Ovary (tissue), 9 donors: ENCODE data around the gene SLAMF9. TPM values are rescaled to one million over a fixed set of nuclear protein-coding genes. Genes with fewer than 3 reads are reported as not detected.

ENCODE experiments used
- DNase-seq, 5 donors: peaks; one replicate each; pipeline ENCODE4 v3.0.0-alpha.2; 2019 to 2020
- H3K27ac ChIP-seq, 2 donors: fragments of 200-600 bp; one replicate each; pipeline versions ENCODE4 v1.5.1 to v1.8.0; 2019 to 2022
- H3K27me3 ChIP-seq: fragments of 200-600 bp; one replicate; pipeline ENCODE4 v1.8.0; 2022
- H3K36me3 ChIP-seq: fragments of 200-600 bp; sonication (generic); one replicate; pipeline ENCODE4 v1.5.1; 2019
- H3K4me1 ChIP-seq: one replicate; pipeline ENCODE4 v1.8.1; 2013; ENCODE audit warnings: mild to moderate bottlenecking, moderate library complexity; ENCODE audit not compliant: insufficient read depth
- H3K4me3 ChIP-seq: fragments of 200-600 bp; sonication (generic); one replicate; pipeline ENCODE4 v1.5.1; 2017
- H3K9me3 ChIP-seq, 2 donors: fragments of 200-600 bp in 1 of 2; sonication (generic) in 1 of 2; one replicate each; pipeline versions ENCODE4 v1.5.1 to v1.8.1; 2013 to 2019; ENCODE audit warnings: mild to moderate bottlenecking in 1 of 2, moderate library complexity in 1 of 2
- CTCF ChIP-seq, 3 donors: fragments of 450-650 bp in 2 of 3; fragments of 200-600 bp in 1 of 3; IDR thresholded peaks; one replicate each; pipeline versions ENCODE4 v1.5.1 to v1.8.0; 2016 to 2022; ENCODE audit warnings: antibody characterized with exemption in 3 of 3, mild to moderate bottlenecking in 1 of 3
- EP300 ChIP-seq: sonication (generic); formaldehyde crosslinking; IDR thresholded peaks from one replicate; pipeline ENCODE4 v1.6.1; 2017; ENCODE audit warnings: antibody characterized with exemption
- POLR2A ChIP-seq: fragments of 450-650 bp; IDR thresholded peaks from one replicate; pipeline ENCODE4 v1.6.1; 2017; ENCODE audit warnings: antibody characterized with exemption, mild to moderate bottlenecking, moderate library complexity
- WGBS, 3 donors: extraction: QIAGEN DNeasy Blood & Tissue Kit in 1 of 3; methylation state at CpG; one replicate each; pipeline versions ENCODE4 v1.1.5 to v1.1.7; 2013 to 2017; 5-methylcytosine and 5-hydroxymethylcytosine counted together
- intact Hi-C, 4 donors: fragments of 100-400 bp; cut with DNase I; formaldehyde crosslinking; loops; one replicate each; pipeline versions ENCODE4 v1.11.0 to v1.15.1; 2022 to 2023
- polyA plus RNA-seq, 2 donors: library from polyadenylated mRNA; stranded (reverse); fragments of 200-250 nt in 1 of 2; fragments of 350-450 nt in 1 of 2; fragmentation: Illumina TruSeq in 1 of 2; extraction: RNeasy Lipid Tissue Mini Kit (QIAGEN cat#74804) in 1 of 2; gene quantifications; one replicate each; pipeline ENCODE4 v1.2.3, GENCODE V29; 2013 to 2014
- total RNA-seq, 7 donors: library from RNA; depleted of rRNA in 2 of 7; stranded (reverse); fragments of >200 nt in 2 of 7; fragmentation: NEBNext Ultra II Directional in 3 of 7; extraction: Animal tissue kit (Norgen Biotek cat#: 25700) in 3 of 7; gene quantifications; one replicate each; pipeline versions ENCODE4 v1.1.0 to v1.2.4, GENCODE V29; 2016 to 2023
- donor health status: DM: no; HTN: no; CAD: no; lungs with moderate emphysema.
- donor health status: DM: no; HTN: no; CAD: no.
- donor health status: Bipolar disorder and iron deficiency.
- donor health status: DM: yes; HTN: yes; CAD: no.
- donor health status: DM: no; HTN: no; CAD: no.
- donor health status: DM: yes; HTN: yes; CAD: no.

The SLAMF9 gene
- total and polyA plus RNA-seq, 9 donors: not detected

- Histone ChIP-seq H3K27ac (no peak overlapping the region), H3K4me1 (no peaks in the 10 kb centered on the region), H3K9me3 (no peaks in the 10 kb centered on the region), H3K36me3 (no peaks in the 10 kb centered on the region), H3K27me3 (no peaks in the 10 kb centered on the region), H3K4me3 (no peak overlapping the region)
- 80 to 88% (median 84%) methylated on average over 4 of the region's 4 CpGs for WGBS, 3 donors
- no peak for DNase-seq
- no peak for TF ChIP-seq EP300
- no peak for TF ChIP-seq POLR2A
- TF ChIP-seq CTCF (IDR thresholded peaks at IDR 0.05): no peak
- intact Hi-C loops: no loop called here
These were observed 20.7 kb downstream of the SLAMF9 start for GRCh38 chr1:159933347-159933746.

GRCh38 chr1:159932296-159933285, 21.4 kb downstream of the SLAMF9 start:
- no peaks in the 10 kb centered on the region for H3K27me3 ChIP-seq
- no peak overlapping the region for H3K4me3 ChIP-seq
- intact Hi-C loops: no loop called here
- no peaks in the 10 kb centered on the region for H3K9me3 ChIP-seq
- DNase-seq: no peak
- no peaks in the 10 kb centered on the region for H3K4me1 ChIP-seq
- TF ChIP-seq EP300 (no peak), POLR2A (no peak), CTCF (IDR thresholded peaks at IDR 0.05) (no peak)
- H3K27ac ChIP-seq: no peak overlapping the region
- H3K36me3 ChIP-seq: no peaks in the 10 kb centered on the region
- WGBS, 3 donors: 68 to 82% (median 71%) methylated on average over 16 of the region's 16 CpGs

GRCh38 chr1:159931795-159932173, 22.3 kb downstream of the SLAMF9 start:
- no peak for TF ChIP-seq EP300
- no peak for TF ChIP-seq CTCF (IDR thresholded peaks at IDR 0.05)
- no peak for TF ChIP-seq POLR2A
- WGBS, 3 donors: 94 to 97% (median 95%) methylated on average over 3 of the region's 3 CpGs
- Histone ChIP-seq H3K4me3 (no peak overlapping the region), H3K36me3 (no peaks in the 10 kb centered on the region), H3K4me1 (no peaks in the 10 kb centered on the region), H3K9me3 (no peaks in the 10 kb centered on the region), H3K27me3 (no peaks in the 10 kb centered on the region), H3K27ac (no peak overlapping the region)
- DNase-seq: no peak
- intact Hi-C loops: no loop called here

- TF ChIP-seq POLR2A (no peak), EP300 (no peak), CTCF (IDR thresholded peaks at IDR 0.05) (no peak)
- no peaks in the 10 kb centered on the region for H3K9me3 ChIP-seq
- no peak for DNase-seq
- H3K4me1 ChIP-seq: no peaks in the 10 kb centered on the region
- no peak overlapping the region for H3K4me3 ChIP-seq
- H3K27me3 ChIP-seq: no peaks in the 10 kb centered on the region
- no peaks in the 10 kb centered on the region for H3K36me3 ChIP-seq
- intact Hi-C loops: no loop called here
- H3K27ac ChIP-seq: no peak overlapping the region
- 85 to 88% (median 86%) methylated on average over 13 of the region's 13 CpGs for WGBS, 3 donors
These were observed 22.8 kb downstream of the SLAMF9 start for GRCh38 chr1:159931101-159931794.
